Gastroesophageal sphincter (tissue), 4 donors: ENCODE measurements around the gene CEP131. TPM values are rescaled to one million over a fixed set of nuclear protein-coding genes. Genes with fewer than 3 reads are reported as not detected.

Source experiments
- ATAC-seq: fragments of 150-250 bp; one replicate; pipeline ENCODE4 v1.9.1; 2016; ENCODE audit warnings: mild to moderate bottlenecking, moderate library complexity
- H3K27ac ChIP-seq, 4 donors: fragments of 200-600 bp; sonication (generic) in 3 of 4; 1 replicate in 3 of 4; 2 replicates in 1 of 4; pipeline ENCODE4 v1.5.1; 2016 to 2019
- H3K27me3 ChIP-seq: fragments of 200-600 bp; sonication (generic); one replicate; pipeline ENCODE4 v1.5.1; 2019
- H3K36me3 ChIP-seq, 2 donors: fragments of 200-600 bp; sonication (generic); one replicate each; pipeline ENCODE4 v1.5.1; 2019; ENCODE audit warnings: control low read depth in 1 of 2
- H3K4me1 ChIP-seq, 3 donors: fragments of 200-600 bp; sonication (generic); 1 replicate in 2 of 3; 2 replicates in 1 of 3; pipeline ENCODE4 v1.5.1; 2016 to 2019; ENCODE audit warnings: control low read depth in 2 of 3
- H3K4me3 ChIP-seq, 2 donors: fragments of 200-600 bp; sonication (generic); one replicate each; pipeline ENCODE4 v1.5.1; 2019; ENCODE audit warnings: mild to moderate bottlenecking in 1 of 2, moderate library complexity in 1 of 2
- H3K9me3 ChIP-seq, 3 donors: fragments of 200-600 bp; sonication (generic); one replicate each; pipeline ENCODE4 v1.5.1; 2017 to 2019; ENCODE audit warnings: control low read depth in 2 of 3
- EP300 ChIP-seq: sonication (generic); formaldehyde crosslinking; IDR thresholded peaks from one replicate; pipeline ENCODE4 v1.6.1; 2017; ENCODE audit warnings: antibody characterized with exemption, mild to moderate bottlenecking
- POLR2A ChIP-seq, 2 donors: fragments of 450-650 bp; IDR thresholded peaks; one replicate each; pipeline ENCODE4 v1.6.1; 2017; ENCODE audit warnings: antibody characterized with exemption in 2 of 2, mild to moderate bottlenecking in 2 of 2, moderate library complexity in 1 of 2
- POLR2AphosphoS5 ChIP-seq: sonication (generic); formaldehyde crosslinking; IDR thresholded peaks from one replicate; pipeline ENCODE4 v1.6.1; 2017; ENCODE audit warnings: antibody characterized with exemption
- WGBS, 2 donors: methylation state at CpG; one replicate each; pipeline ENCODE4 v1.1.5; 2018; ENCODE audit warnings: low coverage in 1 of 2; 5-methylcytosine and 5-hydroxymethylcytosine counted together
- total RNA-seq, 4 donors: library from RNA; depleted of rRNA; stranded (reverse); fragments of >200 nt; gene quantifications; one replicate each; pipeline ENCODE4 v1.1.0, GENCODE V29; 2016
- TF ChIP-seq, protein P1 (sequence below), 4 experiments: fragments of 200-600 bp in 2 of 4; fragments of 450-650 bp in 2 of 4; sonication (generic) in 1 of 4; IDR thresholded peaks; one replicate each; pipeline ENCODE4 v1.5.1; 2017 to 2019; ENCODE audit warnings: antibody characterized with exemption in 4 of 4, mild to moderate bottlenecking in 2 of 4, moderate library complexity in 2 of 4

CEP131 gene
- total RNA-seq, 4 donors from 2014 or later, result 4.4 to 12.0 (median 6.4) TPM

DNA sequence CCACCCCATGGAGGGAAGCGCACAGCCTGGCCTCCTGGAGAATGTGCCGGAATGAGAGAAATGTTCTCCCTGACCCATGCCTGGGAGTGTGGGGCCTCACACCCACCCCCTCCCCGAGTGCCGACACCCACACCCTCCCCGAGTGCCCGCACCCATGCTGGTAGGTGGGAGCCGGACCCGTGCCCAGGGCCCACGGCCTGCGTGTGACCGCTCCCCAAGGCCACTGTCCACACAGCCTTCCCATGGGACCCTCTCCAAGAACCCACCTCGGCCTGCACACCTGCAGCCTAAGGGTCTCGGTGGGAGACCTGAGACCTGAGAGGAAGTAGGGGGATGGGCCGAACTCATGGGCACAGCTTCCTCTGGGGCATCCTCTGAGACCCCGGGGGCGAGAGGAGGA lies 60.8 kb downstream of the CEP131 start:
- ATAC-seq, result no peak

GRCh38 chr17:81161536-81161935 lies 61.2 kb downstream of the CEP131 start:
- TF ChIP-seq, protein P1, sequence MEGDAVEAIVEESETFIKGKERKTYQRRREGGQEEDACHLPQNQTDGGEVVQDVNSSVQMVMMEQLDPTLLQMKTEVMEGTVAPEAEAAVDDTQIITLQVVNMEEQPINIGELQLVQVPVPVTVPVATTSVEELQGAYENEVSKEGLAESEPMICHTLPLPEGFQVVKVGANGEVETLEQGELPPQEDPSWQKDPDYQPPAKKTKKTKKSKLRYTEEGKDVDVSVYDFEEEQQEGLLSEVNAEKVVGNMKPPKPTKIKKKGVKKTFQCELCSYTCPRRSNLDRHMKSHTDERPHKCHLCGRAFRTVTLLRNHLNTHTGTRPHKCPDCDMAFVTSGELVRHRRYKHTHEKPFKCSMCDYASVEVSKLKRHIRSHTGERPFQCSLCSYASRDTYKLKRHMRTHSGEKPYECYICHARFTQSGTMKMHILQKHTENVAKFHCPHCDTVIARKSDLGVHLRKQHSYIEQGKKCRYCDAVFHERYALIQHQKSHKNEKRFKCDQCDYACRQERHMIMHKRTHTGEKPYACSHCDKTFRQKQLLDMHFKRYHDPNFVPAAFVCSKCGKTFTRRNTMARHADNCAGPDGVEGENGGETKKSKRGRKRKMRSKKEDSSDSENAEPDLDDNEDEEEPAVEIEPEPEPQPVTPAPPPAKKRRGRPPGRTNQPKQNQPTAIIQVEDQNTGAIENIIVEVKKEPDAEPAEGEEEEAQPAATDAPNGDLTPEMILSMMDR (IDR thresholded peaks at IDR 0.05), result no peak
- TF ChIP-seq EP300, result no peak
- no peak for TF ChIP-seq POLR2A (IDR thresholded peaks at IDR 0.05)
- no peak for TF ChIP-seq POLR2AphosphoS5
- Histone ChIP-seq H3K27ac (no peak overlapping the region), H3K4me3 (no peak overlapping the region), H3K4me1 (peaks cover 0 to 32% (median 10%) of the 10 kb centered on the region in 3 donors), H3K36me3 (no peaks in the 10 kb centered on the region), H3K27me3 (peaks cover 14% of the 10 kb centered on the region), H3K9me3 (no peaks in the 10 kb centered on the region)
- 91% methylated on average over 5 of the region's 15 CpGs; no CpG with 5 or more reads in 1 of the 2 donors for WGBS, 2 donors
- ATAC-seq, result no peak

More for the DNA sequence above, 60.8 kb downstream of the CEP131 start:
- WGBS, 2 donors, result no CpG with 5 or more reads among the region's 16 CpGs
- H3K9me3 ChIP-seq, result no peaks in the 10 kb centered on the region
- peaks cover 0 to 36% (median 11%) of the 10 kb centered on the region in 3 donors for H3K4me1 ChIP-seq
- no peak overlapping the region for H3K4me3 ChIP-seq
- TF ChIP-seq POLR2A (IDR thresholded peaks at IDR 0.05) (no peak), EP300 (no peak), POLR2AphosphoS5 (no peak)
- TF ChIP-seq, protein P1 (IDR thresholded peaks at IDR 0.05), result no peak
- no peaks in the 10 kb centered on the region for H3K36me3 ChIP-seq
- no peak overlapping the region for H3K27ac ChIP-seq
- H3K27me3 ChIP-seq, result peaks cover 14% of the 10 kb centered on the region

DNA sequence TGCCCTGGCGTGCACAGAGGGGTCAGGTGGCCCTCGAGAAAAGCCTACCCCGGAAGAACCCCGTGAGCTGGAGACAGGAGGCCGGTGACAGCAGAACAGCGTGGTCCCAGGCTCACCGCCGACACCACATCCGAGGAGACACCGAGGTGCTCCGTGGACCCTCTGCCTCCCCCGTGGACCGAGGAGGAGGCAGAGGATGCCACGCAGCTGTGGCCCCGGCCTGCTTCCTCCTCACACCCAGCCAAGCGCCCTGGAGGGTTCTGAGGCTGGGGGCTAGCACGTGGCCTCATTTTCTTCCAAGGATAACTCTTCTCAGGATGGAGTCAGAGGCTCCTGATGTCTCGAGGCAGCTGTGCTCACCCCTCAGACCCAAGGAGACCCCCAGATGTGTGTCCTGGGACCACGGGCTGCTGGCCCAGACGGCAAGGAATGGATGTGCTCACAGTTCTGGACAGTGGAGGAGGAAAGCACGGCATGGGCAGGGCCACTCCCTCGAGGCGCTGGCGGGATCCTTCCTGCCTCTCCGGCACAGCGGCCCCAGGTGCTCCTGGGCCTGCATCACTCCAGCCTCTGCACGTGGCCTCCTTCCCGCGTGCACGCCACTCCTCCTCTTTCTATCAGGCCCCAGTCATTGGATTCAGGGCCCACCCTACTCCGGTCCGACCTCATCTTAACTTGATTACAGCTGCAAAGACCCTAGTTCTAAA lies 61.9 kb downstream of the CEP131 start:
- H3K27ac ChIP-seq, result peak overlapping the region in 1 of 4 donors; percentile 62
- ATAC-seq, result no peak

GRCh38 chr17:81160306-81160705 lies 62.5 kb downstream of the CEP131 start:
- Histone ChIP-seq H3K27ac (peak overlapping the region in 1 of 4 donors; percentile 62), H3K4me3 (peak overlapping the region in 1 of 2 donors; percentile 39), H3K27me3 (peaks cover 10% of the 10 kb centered on the region), H3K9me3 (no peaks in the 10 kb centered on the region), H3K36me3 (no peaks in the 10 kb centered on the region), H3K4me1 (peaks cover 0 to 24% (median 4%) of the 10 kb centered on the region in 3 donors)
- no CpG with 5 or more reads among the region's 28 CpGs for WGBS, 2 donors
- TF ChIP-seq EP300 (no peak), POLR2AphosphoS5 (no peak), POLR2A (IDR thresholded peaks at IDR 0.05) (no peak)
- TF ChIP-seq, protein P1 (IDR thresholded peaks at IDR 0.05), result no peak
- ATAC-seq, result no peak

More for the DNA sequence above, 61.9 kb downstream of the CEP131 start:
- H3K4me3 ChIP-seq, result peak overlapping the region in 1 of 2 donors; percentile 39
- TF ChIP-seq, protein P1 (IDR thresholded peaks at IDR 0.05), result no peak
- TF ChIP-seq POLR2A (IDR thresholded peaks at IDR 0.05) (no peak), POLR2AphosphoS5 (no peak), EP300 (no peak)
- H3K9me3 ChIP-seq, result no peaks in the 10 kb centered on the region
- WGBS, 2 donors, result no CpG with 5 or more reads among the region's 32 CpGs
- peaks cover 14% of the 10 kb centered on the region for H3K27me3 ChIP-seq
- no peaks in the 10 kb centered on the region for H3K36me3 ChIP-seq
- H3K4me1 ChIP-seq, result peaks cover 0 to 29% (median 8%) of the 10 kb centered on the region in 3 donors
